ENCODE results near the gene XRCC5.

Gene XRCC5

DNA sequence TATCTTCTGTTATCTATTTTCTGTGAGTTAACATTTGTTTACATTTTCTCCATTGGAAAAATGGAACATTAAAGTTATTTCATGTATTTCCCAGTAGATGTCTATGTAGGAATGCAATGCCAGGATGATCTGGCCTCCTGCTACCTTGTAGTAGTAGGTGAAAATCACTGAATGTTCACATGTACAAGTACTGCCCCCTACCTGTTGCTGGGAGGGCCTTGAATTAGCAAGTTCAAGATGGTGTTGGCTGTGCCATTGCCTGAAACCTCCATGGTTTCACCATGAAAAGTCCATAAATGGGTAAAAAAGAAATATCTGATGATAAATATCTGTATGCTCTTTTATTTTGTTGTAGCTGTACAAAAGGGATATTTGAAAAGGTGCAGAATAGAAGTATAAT is 30.7 kb downstream of the XRCC5 start:
- TF ChIP-seq POLR2AphosphoS5 (IDR thresholded peaks at IDR 0.05; ENCODE audit: low read depth, low read length) (no peak), TAF1 (IDR thresholded peaks at IDR 0.05; ENCODE audit: borderline replicate concordance, insufficient read depth, low read length) (no peak), SIN3A (IDR thresholded peaks at IDR 0.05; ENCODE audit: borderline replicate concordance, insufficient read depth, low read length) (no peak), FOXP2 (optimal IDR thresholded peaks at IDR 0.05; ENCODE audit: borderline replicate concordance, extremely low read depth, extremely low read length, insufficient read depth) (no peak)
- TF ChIP-seq, protein P1, sequence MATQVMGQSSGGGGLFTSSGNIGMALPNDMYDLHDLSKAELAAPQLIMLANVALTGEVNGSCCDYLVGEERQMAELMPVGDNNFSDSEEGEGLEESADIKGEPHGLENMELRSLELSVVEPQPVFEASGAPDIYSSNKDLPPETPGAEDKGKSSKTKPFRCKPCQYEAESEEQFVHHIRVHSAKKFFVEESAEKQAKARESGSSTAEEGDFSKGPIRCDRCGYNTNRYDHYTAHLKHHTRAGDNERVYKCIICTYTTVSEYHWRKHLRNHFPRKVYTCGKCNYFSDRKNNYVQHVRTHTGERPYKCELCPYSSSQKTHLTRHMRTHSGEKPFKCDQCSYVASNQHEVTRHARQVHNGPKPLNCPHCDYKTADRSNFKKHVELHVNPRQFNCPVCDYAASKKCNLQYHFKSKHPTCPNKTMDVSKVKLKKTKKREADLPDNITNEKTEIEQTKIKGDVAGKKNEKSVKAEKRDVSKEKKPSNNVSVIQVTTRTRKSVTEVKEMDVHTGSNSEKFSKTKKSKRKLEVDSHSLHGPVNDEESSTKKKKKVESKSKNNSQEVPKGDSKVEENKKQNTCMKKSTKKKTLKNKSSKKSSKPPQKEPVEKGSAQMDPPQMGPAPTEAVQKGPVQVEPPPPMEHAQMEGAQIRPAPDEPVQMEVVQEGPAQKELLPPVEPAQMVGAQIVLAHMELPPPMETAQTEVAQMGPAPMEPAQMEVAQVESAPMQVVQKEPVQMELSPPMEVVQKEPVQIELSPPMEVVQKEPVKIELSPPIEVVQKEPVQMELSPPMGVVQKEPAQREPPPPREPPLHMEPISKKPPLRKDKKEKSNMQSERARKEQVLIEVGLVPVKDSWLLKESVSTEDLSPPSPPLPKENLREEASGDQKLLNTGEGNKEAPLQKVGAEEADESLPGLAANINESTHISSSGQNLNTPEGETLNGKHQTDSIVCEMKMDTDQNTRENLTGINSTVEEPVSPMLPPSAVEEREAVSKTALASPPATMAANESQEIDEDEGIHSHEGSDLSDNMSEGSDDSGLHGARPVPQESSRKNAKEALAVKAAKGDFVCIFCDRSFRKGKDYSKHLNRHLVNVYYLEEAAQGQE (IDR thresholded peaks at IDR 0.05; ENCODE audit: insufficient read depth in 1 of 2, low read depth in 2 of 2, low read length in 2 of 2) = no peak

DNA sequence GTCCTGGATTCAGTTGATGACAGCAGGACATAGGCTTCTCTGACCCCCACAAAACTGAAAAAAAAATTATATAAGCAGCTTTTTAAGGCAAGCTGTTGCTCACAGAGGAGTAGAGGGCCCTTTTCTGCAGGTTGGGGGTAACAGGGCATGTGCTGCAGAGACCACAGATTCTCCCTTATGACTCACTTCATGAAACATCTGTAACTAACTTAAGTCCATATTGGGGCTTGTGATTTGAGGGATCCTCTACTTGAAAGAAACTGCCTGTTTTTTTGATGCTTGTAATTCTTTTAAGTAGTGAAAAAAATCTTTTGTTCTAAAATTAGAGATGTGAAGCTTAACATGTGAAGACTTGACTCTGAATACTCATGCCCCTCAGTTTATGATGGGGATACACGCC is 33.4 kb downstream of the XRCC5 start:
- TF ChIP-seq POLR2AphosphoS5 (IDR thresholded peaks at IDR 0.05; ENCODE audit: low read depth, low read length) (no peak), TAF1 (IDR thresholded peaks at IDR 0.05; ENCODE audit: borderline replicate concordance, insufficient read depth, low read length) (no peak), FOXP2 (optimal IDR thresholded peaks at IDR 0.05; ENCODE audit: borderline replicate concordance, extremely low read depth, extremely low read length, insufficient read depth) (no peak), SIN3A (IDR thresholded peaks at IDR 0.05; ENCODE audit: borderline replicate concordance, insufficient read depth, low read length) (no peak)
- TF ChIP-seq, protein P1 (IDR thresholded peaks at IDR 0.05; ENCODE audit: insufficient read depth in 1 of 2, low read depth in 2 of 2, low read length in 2 of 2) = no peak

DNA sequence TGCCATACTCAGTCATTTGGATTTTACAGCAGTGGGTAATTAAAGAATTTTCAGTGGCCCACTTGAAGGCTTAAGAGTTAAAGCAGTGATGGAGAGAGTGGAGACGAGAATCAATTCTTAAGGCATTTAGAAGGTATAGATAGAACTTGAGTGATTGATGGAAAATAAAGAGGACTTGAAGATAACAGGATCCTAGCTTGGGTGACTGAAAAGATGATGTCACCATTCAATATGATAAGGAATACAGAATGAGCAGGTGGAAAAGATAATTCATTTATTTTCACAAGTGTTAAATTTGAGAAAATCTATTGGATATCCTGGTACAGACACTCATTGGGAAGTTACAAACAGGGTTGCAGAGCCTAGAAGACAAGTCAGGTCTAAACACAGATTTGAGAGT is 35.2 kb downstream of the XRCC5 start:
- TF ChIP-seq TAF1 (IDR thresholded peaks at IDR 0.05; ENCODE audit: borderline replicate concordance, insufficient read depth, low read length) (no peak), FOXP2 (optimal IDR thresholded peaks at IDR 0.05; ENCODE audit: borderline replicate concordance, extremely low read depth, extremely low read length, insufficient read depth) (no peak), POLR2AphosphoS5 (IDR thresholded peaks at IDR 0.05; ENCODE audit: low read depth, low read length) (no peak), SIN3A (IDR thresholded peaks at IDR 0.05; ENCODE audit: borderline replicate concordance, insufficient read depth, low read length) (no peak)
- TF ChIP-seq, protein P1 (IDR thresholded peaks at IDR 0.05; ENCODE audit: insufficient read depth in 1 of 2, low read depth in 2 of 2, low read length in 2 of 2) = no peak

DNA sequence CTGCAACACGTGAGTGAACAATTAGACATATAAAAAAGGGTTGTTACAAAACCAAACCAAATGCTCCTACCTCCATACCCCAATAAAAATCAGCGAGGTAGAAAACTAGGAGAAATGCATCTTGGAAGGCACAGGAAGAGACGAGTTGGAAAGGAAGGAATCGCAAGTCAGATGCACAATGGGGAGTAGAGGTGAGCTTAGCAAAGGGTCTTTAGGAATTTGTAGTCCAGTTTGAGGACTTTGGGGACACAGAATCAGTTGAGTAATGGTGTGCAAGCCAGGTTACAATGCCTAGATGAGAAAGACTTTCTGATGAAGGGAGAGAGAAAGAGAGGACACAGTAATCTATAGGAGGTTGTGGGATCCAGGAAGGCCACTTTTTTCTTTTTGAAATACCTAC is 35.7 kb downstream of the XRCC5 start:
- TF ChIP-seq SIN3A (IDR thresholded peaks at IDR 0.05; ENCODE audit: borderline replicate concordance, insufficient read depth, low read length) = no peak
- TF ChIP-seq, protein P1 (IDR thresholded peaks at IDR 0.05; ENCODE audit: insufficient read depth in 1 of 2, low read depth in 2 of 2, low read length in 2 of 2) = no peak
- no peak for TF ChIP-seq TAF1 (IDR thresholded peaks at IDR 0.05; ENCODE audit: borderline replicate concordance, insufficient read depth, low read length)

DNA sequence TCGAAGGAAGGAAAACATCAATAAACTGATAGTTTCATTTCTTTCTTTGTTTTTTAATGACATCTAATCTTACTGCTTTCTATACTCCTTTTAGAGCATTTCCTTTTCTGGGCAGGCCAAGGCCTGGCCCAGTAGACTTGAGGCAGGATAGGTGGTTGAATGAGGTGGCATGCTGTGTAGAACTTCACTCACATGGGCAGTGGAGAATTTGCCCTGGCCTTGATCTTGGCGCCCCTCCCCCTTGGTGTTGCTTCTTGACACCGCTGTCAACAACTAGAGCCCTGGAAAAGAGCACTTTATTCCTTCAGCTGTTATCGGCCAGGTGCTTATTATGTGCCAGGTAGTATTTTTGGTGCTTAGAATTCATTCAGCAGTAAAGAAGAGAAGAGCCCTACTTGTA is 37.4 kb downstream of the XRCC5 start:
- TF ChIP-seq, protein P1 (IDR thresholded peaks at IDR 0.05; ENCODE audit: insufficient read depth in 1 of 2, low read depth in 2 of 2, low read length in 2 of 2) = no peak
- TF ChIP-seq FOXP2 (optimal IDR thresholded peaks at IDR 0.05; ENCODE audit: borderline replicate concordance, extremely low read depth, extremely low read length, insufficient read depth) (no peak), SIN3A (IDR thresholded peaks at IDR 0.05; ENCODE audit: borderline replicate concordance, insufficient read depth, low read length) (no peak)

Measured in PFSK-1 (cell line).